HG02981 (cell line): Measurements from ENCODE around the gene UNKL.
"Not testable (repeated sequence)": the region's sequence is repeated elsewhere in the genome, so short reads cannot be mapped to it uniquely, and the experiment has no call there.

Experiments used
- ATAC-seq: cut with Tn5 transposase; IDR thresholded peaks from one replicate; pipeline ENCODE4 v1.9.1; 2021; ENCODE audit warnings: mild to moderate bottlenecking, moderate library complexity; ENCODE audit not compliant: unreplicated experiment

Gene UNKL

DNA sequence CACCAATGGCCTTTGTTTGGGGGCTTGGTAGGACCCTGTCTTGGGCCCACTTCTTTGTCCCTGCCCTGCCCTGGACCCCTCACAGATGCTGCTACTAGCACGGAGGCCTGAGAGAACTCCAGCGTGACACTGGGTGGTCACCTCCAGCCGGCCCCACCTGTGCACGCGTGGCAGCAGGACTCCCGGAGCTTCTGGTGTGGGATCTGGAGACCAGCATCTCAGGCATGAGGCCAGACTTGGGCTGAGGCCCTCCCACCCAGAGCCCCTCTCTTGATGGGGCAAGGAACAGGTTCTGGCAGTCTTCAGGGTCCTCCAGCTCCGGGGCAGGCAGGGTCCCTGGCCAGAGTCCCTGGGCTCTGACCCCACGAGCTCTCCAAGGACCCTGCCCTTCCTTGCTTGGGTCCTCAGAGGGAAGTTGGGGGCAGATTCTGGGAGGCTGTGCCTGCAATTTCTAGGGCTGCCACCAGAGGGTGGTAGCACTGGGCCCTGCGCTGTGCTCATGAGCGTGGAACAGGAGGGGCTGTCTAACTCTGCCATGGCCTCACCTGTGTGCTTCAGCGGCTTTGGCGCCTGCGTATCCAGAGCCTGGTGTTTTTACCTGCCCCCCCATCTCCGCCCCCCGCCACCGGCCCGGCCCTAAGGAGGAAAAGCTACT lies 84.1 kb downstream of the UNKL start:
- no peak for ATAC-seq

DNA sequence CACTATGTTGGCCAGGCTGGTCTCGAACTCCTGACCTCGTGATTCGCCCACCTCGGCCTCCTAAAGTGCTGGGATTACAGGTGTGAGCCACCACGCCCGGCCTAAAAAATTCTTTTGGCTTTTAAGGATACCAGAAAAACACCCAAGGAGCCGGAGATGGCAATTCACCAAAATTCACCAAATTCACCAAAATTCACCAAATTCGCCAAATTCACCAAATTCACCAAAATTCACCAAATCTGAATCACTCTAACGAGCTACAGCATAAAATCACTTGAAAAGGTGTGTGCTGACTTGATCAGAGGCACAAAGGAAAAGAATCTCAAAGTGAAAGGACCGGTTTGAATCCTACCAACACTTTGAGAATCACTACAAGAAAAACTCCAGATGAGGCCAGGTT lies 85.5 kb downstream of the UNKL start:
- ATAC-seq: not testable (repeated sequence)

DNA sequence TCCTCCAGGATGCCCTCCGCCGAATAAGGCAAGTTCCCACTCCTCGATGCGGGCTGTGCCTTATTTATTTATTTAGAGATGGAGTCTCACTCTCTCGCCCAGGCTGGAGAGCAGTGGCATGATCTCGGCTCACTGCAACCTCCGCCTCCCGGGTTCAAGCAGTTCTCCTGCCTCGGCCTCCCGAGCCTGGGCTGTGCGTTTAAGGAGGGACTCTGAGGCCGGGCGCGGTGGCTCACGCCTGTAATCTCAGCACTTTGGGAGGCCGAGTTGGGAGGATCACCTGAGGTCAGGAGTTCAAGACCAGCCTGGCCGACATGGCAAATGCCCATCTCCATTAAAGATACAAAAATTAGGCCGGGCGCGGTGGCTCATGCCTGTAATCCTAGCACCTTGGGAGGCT lies 86.4 kb downstream of the UNKL start:
- ATAC-seq: not testable (repeated sequence)

- no peak for ATAC-seq
These were observed 86.9 kb downstream of the UNKL start for GRCh38 chr16:1327619-1327947.

DNA sequence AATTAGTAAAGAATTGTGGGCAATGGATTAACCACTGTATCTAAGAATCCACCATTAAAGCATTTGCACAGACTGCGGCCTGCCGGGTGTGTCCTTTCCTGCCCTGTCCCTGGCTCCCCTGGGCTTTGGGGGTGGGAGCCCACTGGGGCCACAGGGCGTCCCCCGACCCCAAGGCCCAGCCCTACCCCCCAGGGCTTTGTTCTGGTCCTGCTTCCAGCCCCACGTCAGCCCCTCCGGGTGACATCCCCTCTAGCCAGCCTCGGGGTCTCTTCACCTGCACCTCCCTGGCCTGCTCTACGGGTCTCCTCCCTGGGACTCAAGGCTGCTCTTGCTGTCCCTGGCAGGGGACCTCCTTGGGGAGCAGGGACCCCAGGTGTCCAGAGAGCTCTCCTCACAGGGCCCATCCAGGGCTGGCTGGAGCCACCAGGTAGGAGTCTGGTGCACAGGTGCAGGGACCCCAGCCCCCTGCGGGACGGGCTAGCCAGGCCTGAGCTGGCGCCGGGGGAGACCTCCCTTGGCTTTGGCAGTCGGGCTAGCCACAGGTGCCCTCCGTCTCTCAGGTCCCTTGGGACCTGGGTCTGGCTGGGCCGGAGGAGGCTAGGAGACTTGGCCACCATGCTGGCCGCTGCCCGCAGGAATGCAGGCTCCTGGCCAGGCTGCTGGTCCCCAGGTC lies 87.4 kb downstream of the UNKL start:
- no peak for ATAC-seq

DNA sequence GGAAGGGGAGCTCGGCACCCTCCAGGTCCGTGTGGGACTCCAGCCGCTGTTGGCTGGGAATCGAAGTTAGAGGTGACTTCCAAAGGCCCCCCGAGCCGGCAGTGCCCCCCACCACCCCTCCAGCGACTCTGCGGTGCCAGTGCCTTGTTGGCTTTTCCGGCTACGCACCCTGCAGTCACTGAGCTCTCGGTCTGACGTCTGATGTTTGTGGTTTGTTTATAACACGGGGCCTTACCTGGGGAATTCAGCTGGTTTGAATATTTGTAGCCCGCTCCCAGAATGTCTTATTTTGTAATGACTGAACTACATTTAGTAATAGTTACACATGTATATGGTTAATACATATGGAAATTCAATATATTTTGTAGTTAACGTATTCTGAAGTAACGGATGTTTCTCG lies 88.1 kb downstream of the UNKL start:
- no peak for ATAC-seq

DNA sequence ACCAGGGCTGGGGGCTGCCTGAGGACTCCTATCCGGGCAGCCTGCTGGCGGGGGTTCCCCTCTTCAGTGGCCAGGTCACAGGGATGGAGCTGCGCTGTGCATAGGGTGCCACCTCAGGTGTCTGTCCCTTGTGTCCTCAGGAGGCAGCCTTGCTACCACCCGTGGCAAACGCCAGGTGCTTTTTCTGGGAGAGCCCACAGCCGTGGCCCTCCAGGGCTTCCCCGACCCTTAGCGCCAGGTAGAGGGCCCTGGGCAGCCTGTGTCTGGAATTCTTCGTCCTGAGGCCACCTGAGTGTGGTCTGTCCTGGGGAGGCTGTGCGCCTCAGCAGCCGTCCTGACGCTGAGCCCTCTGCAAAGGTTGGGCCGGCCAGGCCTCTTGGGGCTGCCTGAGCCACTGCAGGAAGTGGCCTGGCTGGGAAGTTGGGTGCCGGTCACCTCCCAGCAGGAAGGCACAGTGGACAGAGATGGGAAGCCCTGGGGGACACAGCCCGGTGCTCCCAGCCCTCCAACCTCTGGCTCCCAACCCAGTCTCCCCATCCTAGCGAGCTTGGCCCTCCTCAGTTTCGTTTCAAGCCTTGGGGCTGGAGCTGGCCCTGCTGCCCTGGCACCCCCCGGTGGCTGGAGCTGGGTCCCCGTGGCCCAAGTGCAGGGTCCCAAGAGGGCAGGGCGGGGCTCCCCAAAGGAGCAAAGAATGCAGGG lies 88.7 kb downstream of the UNKL start:
- no peak for ATAC-seq

DNA sequence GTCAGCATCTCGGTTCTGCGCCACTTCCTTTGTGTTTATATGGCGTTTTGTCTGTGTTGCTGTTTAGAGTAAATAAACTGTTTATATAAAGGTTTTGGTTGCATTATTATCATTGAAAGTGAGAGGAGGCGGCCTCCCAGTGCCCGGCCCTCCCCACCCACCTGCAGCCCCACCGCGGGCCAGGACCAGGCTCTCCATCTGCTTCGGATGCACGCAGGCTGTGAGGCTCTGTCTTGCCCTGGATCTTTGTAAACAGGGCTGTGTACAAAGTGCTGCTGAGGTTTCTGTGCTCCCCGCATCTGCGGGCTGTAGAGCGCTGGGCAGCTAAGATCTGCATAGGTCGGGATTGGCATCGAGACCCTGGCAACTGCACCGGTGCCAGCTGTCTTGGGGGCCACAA lies 89.2 kb downstream of the UNKL start:
- ATAC-seq: no peak

DNA sequence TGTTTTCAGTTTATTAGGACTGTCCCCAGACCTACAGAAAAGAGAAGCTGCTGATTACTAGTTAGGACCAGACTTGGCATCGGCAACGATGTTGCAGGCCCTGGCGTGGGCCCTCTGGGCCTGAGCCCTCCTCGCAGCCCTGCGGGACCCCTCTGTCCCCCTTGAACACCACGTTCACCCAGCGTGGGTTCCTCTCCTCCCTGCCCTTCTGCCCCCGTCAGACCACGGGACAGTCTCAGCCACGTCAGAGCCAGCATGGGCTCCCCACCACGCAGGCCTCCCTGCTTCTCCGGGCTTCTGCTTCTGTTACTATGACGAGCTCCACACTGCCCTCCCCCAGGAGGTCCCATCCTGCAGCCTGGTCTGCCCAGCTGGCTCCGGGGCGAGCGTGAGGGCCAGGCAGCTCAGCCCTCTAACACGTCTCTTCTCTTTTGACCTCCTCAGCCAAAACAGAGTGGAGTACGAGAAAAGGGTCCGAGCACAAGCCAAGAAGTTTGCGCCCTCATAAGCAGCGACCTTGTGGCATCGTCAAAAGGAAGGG lies 90.1 kb downstream of the UNKL start:
- ATAC-seq: no peak

DNA sequence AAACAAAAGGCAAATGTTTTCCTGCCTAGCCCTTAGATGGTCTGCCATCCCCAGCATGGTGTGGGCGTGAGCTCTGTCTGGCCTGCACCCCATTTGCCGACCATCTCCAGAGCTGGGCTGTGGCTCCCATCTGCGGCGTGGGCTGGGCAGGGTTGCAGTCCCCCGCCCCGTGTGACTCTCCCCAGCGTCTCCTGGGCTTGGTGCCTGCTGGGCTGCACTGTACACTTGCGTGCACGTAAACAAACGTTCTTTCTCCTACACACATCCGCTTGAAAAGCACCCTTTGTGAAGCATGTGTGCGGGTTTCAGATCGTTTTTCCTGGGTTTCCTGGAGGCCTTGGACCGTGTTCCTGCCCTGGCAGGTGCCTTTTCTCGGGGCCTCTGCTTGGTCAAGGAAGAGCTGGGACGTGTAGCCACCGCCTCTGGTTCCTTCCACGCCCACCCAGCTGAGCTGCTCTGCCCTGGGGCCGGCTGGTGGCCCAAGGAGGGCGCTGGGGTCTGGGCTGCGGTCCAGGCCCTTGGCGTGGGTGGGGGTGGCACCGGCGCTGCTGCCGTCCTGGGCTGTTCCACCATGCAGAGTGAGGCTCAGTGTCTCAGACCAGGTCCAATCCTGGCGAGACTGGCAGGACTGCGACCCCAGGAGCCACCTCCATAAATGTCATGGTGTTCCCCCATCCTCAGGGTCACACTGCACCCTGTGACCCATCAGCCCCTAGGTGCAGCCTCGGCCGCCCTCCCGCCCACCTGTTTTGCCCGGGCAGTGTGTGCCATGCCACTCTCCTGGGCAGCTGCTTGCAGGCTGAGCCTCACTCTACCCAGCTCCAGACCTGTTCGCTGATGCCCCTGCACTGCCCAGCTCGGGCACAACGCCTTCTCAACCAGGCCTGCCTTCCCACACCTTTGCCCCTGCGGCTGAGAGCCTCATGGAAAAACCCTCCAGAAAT lies 90.9 kb downstream of the UNKL start:
- no peak for ATAC-seq

DNA sequence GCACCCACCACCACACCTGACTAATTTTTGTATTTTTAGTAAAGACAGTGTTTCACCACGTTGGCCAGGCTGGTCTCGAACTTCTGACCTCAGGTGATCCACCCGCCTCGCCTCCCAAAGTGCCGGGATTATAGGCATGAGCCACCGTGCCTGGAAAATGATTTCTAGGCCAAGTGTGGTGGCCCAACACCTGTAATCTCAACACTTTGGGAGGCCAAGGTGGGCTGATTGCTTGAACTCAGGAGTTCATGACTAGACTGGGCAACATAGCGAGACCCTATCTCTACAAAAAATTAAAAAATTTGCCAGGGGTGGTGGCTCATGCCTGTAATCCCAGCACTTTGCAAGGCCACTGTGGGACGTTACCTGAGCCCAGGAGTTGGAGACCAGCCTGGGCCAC lies 92.1 kb downstream of the UNKL start:
- ATAC-seq: no peak

DNA sequence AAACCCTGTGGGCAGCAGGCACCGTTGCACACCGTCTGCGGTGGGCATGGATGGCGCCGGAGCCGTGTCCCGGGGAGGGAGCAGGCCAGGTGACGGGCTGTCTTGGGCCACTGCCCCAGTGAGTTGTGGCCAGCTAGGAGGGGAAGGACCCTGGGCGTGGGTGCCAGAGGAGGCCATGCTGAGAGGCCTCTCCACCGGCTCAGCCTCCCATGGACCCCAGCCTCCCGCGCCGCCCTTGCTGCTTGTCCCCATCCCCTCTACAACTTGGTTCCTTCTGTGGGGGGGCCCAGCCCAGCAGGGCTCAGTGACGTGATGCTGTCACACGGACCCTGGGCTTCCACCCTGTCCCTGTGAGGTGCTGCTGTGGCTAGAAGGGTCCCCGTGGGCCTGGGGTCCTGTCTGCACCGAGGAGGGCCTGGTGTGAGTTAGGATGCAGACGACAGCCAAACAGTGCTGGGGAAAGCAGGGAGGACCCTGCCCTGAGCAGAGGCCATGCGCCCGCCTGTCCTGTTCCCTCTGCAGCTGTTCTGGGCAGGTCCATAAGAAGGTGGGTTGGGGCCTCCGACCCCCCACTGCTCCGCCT lies 93.8 kb downstream of the UNKL start:
- ATAC-seq: no peak

DNA sequence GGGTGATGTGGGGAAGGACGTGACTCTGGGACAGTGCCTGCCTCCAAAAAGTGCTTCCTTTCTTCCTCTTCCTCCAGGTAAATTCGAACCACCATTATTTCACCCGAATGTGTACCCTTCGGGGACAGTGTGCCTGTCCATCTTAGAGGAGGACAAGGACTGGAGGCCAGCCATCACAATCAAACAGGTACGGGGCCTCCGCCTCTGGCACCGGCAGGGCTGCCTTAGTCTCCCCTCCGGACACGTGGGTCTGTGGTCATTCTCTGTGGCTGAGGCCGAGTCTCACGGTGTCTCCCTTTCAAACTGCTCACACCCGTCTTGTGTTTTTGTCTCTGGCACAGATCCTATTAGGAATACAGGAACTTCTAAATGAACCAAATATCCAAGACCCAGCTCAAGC lies 94.4 kb downstream of the UNKL start:
- ATAC-seq: no peak

GRCh38 chr16:1319041-1319440 lies 95.5 kb downstream of the UNKL start:
- no peak for ATAC-seq

DNA sequence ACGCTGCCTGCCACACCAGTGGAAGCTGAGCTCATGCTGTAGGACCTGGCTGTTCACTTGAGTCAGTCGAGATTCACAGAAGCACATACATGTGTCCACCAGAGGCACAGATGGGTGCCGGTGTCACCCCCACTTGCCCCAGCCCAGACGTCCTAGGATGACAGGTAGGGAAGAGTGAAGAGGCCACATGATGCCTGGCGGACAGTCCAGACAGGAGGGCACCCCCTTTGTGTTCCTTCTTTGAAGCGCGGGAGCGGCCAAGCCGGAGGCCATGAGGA lies 96.3 kb downstream of the UNKL start:
- no peak for ATAC-seq

DNA sequence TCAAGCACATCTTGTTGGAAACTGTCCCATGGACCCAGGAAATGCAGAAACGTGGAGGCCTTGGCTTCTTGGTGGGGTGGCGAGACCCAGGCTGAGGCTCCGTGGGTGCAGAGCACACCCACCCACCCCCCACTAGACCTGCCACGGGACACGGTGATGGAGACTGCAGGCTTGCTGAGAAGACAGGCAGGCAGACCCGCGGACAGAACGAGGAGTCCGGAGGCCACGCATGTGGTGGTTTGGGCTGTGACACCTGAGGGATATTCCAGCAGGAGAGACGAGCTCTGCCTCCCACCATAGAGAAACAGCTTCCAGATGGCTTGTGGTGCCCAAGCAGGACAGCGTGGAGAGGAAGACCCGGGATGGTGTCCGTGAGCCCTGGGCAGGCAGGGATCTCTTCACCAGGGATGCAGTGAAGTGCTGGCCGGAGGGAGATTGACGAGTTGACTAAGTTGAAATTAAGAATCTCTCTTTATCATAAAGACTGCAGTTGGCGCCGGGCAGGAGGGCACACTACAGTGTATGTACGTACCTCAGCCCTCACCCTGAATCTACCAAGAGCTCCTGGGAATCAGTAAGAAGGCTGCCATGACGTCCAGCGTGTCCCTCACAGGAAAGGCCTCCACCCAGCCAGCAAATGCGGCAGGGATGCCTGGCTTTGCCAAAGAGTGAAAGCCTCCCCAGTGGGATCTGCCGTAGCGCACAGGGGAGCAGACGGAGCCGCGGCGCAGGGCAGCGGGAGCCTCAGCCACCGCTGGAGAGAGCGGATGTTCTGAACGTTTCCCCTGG lies 96.8 kb downstream of the UNKL start:
- no peak for ATAC-seq

DNA sequence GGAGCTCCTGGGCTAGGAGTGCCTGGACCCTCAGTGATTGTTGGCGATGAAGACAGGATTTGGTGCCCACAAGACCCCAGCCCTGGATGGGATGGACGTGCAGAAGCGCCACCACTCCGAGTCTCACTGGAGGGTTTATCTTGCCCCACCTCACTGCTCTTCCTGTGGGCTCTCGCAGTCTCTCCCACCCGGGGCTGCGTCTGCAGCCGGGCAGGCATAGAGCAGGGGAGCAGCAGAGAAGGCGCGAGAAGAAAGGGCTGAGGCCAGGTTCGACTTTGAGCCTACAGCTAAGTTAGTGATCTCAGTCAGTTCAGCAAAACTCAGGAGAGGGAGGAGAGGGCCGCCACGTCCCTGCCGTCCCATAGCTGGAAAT lies 98.5 kb downstream of the UNKL start:
- no peak for ATAC-seq

DNA sequence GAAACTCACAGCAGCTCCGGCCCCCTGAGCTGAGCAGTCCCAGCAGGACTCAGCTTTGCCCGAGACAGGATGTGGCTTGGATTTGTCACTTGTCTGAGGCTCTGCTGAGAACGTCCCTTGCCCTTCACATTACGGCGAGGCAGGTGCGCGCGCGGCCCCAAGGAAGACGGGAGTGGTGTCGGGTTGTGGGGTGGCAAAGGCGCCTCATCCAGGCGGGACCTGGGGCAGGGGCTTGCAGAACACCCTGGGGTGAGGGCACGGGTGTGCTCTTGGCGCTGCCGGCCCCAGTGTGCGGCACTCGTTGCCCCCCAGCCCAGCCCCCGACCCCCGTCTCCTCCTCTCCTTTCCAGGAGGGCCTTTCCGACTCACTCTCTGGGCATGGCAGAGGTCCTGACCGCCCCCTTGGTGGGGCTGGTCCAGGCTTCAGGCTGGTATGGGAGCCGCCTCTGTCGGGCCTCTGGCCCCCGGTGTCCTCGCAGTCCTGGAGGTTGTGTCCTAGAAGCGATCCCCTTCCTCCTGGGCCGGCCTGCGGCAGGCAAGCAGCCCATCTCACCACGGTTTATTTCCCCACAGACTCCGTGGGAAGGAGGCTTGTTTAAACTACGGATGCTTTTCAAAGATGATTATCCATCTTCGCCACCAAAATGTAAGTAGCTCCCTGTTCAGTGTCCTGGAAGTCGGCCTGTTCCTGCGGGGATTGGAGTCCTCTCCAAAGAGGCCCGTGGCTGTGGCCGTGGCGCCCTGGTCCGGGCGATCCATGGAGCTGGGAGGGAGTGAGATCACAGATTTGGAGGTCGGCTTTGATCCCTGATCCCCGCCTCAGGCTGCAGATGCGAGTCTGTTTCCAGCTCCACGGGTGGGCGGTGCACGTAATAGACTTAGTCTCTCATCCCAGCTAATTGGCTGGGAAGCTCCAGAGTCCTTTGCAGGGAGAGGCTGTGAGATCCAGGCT lies 99.1 kb downstream of the UNKL start:
- ATAC-seq: no peak

DNA sequence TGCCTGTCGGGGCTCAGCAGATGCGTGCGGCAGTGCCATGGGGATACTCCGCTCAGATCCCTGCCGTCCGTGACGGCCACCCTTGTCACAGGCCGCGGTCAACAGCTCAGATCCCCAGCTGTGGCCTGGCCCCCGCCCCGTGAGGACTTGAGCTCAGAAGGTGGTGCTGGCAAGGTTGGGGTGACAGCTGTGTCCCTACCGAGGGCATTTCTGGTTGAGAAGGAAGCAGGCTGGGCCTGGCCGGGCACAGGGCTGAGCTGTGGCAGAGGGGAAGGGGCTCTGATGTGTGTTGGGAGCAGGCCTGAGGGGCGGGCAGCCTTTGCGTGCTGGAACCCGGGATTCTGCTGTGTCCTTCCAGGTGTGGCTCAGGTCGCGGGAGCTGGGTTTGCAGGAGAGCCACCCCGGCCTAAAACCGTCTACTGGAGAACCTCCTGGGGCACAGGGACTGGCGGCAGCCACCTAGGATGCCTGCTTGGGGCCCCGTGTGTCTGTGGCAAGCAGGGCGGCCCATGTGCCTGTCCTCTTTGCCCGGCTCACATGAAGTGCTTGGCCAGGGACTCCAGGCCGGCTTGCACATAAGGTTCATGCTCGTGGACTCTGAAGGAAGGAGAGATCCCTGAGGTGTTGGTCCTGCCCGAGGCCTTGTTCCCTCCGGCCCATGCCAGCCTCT lies 100.0 kb downstream of the UNKL start:
- ATAC-seq: no peak
